ENCODE measurements around the gene TMEM263.

TMEM263 gene

DNA sequence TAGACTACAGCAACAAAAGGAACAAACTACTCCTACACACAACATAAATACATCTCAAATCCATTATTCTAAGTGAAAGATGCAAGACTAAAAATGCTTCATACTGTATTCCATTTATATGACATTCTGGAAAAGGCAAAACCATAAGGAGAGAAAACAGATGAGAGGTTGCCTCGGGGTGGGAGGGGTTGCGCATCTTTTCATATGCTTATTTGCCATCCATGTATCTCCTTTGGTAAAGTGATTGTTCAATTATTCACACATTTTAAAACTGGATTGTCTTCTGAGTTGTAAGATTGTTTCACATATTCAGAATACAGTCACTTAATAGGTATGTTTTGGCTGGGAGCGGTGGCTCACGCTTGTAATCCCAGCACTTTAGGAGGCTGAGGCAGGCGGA, 5.1 kb upstream of the TMEM263 start:
- DNase-seq: no peak

DNA sequence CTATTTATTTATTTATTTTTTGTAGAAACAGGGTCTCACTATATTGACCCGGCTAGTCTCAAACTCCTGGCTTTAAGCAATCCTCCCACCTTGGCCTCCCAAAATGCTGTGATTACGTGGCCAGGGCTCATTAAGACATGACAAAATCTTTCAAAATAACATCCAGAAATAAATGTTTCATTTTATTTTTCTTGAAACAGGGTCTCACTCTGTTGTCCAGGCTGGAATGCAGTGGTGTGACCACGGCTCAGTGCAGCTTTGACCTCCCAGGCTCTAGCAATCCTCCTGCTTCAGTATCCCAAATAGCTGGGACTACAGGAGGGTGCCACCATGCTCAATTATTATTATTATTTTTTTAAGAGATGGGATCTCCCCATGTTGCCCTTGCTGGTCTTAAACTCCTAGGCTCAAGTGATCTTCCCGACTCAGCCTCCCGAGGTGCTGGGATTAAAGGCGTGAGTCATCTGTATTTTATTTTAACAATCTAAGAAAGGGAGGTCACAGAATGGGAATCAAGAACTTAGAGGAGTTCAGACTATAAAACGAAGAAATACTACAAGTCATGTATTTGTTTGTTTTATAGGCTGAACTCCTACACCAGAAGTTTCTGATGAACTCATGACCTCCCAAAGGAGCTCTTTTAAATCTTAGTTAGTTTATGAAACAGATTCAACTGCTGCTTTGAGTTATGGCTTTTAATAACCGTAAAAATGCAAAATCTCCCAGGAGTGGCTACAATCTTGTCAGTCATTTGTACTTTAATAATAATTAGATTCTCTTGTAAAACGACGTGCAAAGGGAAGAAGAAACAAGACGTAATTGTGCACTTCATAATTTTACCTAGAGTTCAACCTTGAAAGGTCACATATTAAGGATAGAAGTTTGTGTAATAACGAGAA, 2.1 kb upstream of the TMEM263 start:
- no peak for DNase-seq

DNA sequence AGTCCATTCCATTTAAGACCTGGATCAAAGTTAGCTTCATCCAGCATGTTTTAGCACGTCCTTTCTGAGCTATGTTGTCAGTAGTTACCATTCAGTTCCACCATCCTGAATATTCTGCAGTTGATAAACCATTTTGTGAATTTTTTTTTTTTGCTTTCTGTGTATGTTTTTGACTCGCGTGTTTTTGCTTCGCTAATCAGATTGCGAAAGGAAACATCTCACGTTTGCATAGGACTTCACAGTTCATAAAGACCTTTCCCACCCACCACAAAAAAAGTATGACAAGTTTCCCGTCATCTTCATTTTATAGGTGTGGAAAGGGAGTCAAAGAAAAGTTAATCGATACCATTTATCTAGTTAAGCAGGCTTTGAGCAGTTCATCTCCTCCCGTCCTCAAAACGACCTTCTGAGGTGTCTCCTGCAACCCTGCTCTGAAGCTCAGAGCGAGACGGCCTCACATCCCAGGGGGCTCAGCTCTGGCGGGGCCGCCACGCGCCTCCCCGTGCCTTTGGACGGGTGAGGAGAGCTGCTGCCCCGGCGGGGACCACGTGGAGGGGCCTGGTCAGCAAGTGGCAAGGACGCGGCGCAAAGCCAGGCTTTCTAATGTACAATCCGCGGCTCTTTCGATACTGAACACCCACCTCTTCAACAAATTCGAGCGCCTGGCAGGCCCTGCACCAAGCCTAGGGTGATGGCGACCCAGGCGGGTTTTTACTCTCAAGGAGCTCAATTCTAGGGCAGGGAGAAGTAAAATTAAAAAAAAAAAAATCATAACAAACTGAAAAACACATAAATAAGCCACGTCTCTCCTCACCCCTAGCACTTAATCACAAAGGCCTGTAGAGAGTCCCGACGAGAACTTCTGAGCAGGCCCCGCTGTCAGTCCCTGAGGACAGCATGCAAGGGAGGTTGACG, 988 bp upstream of the TMEM263 start:
- DNase-seq: peak in 1 of 2 experiments; percentile 59

DNA sequence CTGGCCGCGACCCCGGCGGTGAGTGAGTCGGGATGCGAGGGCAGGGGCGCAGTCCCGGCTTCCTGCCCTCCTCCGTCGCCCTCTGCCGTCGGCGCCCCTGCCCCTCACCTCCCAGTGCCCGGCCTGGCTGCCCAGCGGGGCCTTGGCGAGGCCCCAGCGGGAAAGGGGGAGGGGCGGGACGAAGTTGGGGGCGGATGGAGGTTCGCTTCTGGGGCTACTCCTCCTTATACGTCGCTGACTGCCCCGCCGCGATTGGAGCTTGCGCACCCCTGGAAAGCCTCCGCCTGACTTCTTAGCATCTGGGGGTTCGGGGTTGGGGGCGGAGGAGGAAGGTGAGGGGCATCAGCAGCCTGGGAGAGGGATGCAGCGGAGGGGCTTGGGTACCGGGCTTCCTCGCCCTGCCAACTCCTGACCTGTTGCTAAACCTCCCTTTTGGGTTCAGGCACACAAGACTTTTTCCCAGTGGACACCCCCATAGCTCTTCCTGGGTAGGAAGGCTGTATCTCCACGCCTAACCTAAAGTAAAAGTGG, 406 bp downstream of the TMEM263 start:
- peak in 1 of 2 experiments; percentile 72 for DNase-seq

DNA sequence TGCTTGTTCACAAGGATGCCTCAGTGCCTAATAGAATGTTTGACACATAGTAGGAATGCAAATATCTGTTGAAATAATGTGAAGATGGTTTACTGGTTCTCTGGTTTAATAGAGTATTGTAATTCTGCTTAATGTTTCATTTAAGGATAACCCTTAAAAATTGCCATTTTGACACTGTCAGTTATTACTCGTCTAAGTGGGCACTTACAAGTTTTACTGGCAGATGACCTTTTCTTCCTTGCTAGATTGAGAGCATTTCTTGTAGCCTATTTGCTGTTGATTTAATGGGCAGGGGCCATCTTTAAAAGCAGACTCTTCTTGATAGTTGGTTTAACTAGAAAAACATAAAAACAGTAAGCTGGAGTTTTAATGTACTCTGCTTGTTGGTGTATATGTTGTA, 1.9 kb downstream of the TMEM263 start:
- DNase-seq: no peak

DNA sequence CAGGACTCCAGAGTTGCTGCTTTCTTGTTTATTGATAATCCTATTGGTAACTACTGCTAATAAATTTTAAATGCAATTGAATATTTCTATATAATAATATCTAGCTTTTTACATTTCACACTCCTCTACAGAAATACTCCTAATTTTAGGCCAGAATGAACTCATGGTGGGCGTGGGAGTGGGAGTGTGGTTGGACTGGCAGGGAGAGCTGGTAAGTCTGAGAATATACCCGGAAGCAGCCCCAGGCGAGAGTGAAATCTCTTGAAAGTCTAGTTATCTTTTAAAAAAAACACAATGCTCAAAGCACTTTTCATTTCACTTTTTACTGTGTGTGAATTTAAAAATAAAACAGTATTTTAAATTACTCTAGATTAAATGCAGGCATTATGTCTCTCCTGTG, 4.7 kb downstream of the TMEM263 start:
- DNase-seq: no peak

DNA sequence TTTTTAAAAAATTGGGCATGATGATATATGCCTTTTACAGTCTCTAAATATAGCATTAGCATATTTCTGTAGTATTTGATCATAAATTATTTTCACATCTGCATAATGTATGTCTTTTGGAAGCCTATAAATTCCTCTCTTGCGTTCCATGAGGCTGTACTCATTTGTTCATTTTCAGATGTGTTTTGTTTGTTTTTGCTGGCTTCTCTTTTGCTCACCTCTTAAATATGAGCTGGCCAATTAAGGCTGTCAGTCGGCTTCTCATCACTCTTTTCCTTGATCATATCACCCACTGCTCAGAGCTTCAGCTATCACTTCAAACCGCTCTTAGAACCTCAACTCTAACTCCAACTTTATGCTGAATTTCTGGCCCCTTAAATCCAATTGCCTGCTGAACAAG, 6.6 kb downstream of the TMEM263 start:
- no peak for DNase-seq

DNA sequence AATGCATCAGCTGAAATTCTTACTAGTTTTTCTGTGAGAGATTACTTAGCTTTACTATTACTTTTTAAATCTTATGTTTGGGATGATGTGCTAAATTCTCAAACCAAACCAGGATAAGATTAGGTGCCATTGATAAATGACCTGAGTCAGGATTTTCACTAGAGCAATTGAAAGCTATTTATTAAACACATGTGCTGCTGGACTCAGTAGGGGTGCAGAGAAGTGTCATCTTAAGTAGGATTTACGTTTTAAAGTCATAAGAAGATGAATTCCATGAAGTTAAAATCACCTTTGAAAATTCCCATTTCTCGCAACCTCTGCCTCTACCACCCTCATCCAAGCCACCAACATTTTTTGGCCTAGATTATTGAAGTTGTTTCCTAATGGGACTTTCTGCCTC, 8.8 kb downstream of the TMEM263 start:
- no peak for DNase-seq

DNA sequence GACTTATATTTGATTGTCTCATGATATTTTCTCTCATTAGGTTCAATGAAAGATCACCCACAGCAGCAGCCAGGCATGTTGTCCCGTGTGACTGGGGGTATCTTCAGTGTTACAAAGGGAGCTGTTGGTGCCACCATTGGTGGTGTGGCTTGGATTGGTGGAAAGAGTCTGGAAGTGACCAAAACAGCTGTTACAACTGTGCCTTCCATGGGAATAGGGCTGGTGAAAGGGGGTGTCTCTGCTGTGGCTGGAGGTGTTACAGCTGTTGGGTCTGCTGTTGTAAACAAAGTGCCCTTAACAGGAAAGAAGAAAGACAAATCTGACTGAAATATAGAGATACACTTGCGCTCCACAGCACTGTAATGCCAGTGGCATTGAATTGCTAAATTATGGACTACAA, 15.4 kb downstream of the TMEM263 start:
- DNase-seq: no peak

DNA sequence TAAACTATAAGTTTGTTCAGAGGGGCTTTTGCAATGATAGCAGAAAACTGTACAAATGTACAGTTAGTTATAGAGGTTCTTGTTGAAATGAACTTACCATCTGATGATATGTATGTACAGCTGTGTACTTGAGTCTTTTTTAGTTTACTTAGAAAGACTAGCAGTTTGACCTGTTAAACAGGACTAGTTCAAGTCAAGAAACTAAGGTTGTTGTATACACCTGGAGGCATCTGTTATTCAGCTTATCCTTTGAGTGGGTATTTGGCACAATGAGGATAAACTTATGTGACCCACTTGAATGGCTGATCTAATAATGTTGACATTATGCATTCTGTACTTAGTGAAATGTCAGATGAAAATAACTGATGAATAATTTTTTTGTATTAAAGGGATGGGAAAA, 17.8 kb downstream of the TMEM263 start:
- DNase-seq: no peak

DNA sequence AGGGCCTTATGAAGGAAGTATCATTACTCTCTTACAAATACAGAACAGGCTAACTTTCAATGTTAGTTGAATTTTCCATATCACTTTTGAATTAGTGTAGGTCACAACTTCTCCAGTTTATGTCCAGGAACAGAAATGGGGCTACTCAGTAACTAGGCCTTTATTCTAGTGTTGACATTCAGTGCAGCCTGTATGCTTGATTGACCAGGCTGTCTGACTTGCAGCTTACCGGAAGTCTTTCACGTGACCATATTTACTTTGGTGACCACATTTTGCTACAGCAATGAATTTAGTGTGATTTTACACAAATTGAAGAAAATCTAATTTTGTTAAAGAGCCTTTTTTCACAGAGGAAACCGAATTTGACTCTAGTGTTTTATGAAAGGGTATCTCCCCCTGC, 18.8 kb downstream of the TMEM263 start:
- DNase-seq: no peak

DNA sequence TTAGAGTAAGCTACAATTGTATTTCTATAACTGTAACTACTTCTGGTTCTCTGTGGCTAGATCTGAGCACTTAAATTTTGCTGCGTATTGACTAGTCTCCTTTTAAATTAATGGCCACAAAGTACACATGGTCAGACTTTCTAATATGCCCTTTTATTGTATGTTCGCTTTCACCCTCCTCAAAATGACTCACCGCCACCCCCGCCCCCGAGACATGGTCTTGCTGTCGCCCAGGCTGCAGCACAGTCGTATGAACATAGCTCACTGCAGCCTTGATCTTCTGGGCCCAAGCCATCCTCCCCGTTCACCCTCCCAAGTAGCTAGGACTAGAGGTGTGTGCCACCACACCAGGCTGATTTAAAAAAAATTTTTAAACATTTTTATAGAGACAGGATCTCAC, 19.4 kb downstream of the TMEM263 start:
- DNase-seq: no peak

DNA sequence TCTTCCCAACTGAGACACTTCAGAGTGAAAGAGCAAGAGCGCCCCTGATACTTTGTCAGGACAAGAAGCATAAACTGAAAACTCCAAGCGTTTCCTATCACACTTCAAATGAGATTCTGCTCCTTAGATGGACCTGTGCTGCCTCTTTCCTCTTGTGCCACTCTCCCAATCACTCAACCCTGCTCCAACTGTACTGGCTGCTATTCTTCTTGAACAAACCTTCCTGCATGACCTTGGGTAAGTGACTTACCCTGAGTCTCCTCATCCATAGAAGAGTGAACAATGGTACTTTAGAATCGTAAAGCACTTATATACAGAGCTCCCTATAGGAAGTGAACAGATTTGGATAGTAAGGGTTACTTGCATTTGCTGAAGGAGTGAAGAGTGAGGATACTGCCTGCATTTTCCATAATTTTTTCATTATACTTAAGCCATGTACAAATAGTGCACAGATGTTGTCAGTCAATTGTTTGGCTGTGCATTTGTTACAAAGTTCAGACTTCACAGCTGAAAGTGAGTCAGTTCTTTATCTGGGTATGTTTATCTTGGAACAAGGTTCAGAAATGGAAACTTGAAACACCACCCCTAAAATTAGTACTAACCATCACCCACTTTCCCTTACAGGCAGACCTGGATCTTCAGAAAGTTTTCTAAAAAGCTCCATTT, 20.4 kb downstream of the TMEM263 start:
- no peak for DNase-seq

DNA sequence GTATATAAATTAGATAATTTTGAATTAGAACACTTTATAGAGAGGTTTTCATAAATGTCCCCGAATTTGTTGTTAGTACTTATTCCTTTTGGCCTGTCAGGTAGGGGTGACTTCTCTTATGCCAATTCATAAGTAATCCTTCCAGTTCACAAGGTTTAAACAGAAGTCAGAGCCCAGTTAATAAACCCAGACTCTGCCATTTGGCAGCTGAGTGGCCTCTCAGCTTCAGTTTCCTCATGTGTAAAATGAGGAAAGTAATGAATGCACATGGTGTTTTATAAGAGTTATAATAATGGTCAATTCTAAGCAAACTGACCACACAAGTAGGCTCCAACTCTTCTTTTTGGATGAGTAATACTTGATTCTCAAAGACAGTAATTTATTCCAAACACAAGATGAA, 21.0 kb downstream of the TMEM263 start:
- no peak for DNase-seq

DNA sequence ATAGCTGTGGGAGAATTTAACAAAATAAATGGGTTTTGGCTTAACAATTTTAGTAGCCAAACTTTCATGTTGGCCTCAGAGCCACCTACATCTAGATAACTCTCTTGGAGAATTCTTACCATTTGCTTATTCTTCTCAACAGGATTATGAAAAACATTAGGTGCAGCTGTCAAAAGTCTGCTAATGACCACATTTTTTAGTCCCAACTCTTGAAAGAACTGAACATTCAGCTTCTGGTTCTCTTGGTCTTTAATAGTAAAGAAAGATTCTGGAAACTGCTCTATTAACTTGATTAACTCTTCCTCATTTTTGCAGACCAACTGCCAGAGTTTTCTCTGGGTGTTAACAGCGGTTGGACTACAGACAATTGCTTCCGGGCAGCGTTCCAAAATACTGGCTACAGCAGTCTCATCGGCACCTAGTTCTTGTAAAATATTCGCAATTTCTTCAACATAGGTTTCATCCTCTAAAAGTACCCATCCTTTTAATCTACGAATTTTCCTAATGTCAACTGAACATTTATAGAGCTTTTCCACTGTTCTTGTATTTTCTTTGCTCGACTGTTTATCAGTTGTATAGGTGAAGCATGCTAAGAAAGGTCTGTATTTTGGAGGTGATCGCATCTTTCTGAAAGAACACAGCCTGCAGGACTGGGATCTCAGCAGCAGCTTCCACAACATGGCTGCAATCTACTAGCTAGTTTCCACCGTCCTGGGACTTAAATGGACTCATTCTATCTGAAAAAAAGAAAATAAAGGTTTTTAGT, 22.5 kb downstream of the TMEM263 start:
- DNase-seq: no peak

DNA sequence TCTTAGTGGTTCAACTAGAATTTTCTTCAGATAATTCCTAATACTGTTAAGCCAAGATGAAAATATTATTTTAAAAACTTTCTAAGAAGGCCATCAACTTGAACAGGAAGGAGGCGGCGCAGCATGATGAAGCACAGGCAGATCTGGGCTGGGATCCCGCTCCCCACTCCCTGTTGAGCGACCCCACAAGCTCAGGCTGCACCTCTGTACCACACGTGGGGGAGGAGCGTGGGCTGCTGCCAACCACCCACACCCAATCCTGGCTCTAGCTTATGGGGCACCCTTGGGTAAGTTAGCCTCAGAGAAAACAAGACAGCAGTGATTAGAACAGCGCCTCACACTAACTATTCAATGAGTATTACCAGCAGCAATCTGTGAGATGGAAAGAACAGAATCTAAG, 25.2 kb downstream of the TMEM263 start:
- DNase-seq: no peak

DNA sequence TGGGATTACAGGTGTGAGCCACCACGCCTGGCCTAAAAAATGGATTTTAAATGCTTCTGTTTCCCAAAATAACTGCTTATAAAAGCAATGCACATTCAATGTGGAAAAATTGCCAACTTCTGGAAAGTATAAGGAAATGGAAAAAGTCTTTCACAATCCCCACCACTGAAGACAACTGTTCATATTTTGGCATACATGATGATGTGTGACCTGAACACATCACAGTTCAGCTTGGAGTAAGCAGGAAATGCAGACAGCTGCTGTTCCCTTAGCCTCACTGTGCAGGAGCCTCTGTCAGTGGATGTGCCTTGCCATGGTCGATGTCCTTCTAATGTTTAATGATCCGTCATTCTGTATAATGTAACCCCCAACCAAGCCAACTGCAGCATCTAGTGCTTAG, 26.1 kb downstream of the TMEM263 start:
- DNase-seq: no peak

DNA sequence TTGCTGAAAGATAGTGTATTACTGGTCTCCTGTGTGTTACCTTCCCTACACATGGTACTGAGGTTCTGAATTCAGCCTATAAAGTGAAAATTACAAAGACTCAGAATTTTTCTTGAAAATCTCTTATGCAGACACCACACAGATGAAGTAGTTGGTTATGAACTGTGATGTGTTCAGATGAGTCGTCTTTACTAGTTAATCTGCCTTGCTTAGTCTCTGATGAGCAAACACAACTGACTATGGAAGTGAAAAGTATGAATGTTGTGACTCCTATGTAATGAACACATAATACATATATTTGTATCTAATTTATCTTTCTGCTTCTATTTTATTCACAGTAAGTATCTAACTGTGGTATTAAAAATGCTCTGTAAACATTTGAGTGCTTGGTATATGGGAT, 26.5 kb downstream of the TMEM263 start:
- DNase-seq: no peak

DNA sequence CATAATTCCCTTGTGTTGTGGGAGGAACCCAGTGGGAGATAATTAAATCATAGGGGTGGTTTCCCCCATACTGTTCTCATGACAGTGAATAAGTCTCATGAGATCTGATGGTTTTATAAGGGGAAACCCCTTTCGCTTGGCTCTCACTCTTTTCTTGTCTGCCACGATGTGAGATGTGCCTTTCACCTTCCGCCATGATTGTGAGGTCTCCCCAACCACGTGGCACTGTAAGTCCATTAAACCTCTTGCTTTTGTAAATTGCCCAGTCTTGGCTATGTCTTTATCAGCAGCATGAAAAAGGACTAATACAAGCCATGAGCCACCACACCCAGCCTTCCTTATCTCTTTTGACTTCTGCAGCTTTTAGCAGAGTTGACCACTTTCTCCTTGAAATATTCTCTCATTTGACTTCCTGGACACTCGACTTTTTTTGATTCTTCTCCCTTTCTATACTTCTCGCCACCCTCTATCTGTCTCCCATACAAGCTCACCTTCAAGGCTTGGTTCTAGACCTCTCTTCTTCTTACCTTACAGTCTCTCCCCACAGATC, 29.0 kb downstream of the TMEM263 start:
- DNase-seq: no peak

DNA sequence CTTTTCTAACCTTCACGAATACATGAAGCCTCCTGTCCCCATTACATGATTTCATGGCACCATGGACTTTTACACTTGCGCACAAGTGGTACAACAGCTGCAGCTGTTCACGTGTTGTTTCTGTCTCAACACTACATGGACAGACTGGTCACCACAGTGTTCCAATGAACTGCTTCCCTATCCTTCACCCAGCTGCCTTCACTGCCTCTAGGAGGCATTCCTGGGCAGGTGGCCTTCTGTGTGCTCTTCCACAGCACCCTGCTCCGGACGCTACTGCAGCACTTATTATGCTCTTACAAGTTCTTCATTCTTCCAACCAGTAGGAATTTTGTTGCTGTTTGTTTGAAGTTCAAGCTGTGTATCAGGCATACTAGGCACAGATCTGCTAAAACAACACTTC, 29.8 kb downstream of the TMEM263 start:
- DNase-seq: no peak

DNA sequence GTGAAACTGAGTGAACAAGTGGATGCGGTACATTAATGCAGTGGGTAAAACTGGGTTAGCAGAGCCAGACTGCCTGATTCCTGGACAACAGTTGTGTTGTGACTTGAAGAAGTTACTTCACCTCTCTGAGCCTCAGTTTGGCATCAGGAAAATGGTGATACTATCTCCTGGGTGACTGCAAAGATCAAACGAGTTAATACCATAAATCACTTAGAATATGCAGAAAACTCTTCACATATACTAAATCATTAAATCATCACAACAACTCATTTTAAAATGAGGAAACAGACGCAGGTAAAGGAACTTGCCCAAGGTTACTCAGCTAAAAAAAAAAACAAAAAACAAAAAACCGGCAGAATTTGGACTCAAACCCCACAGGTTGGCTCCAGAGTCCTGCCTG, 30.4 kb downstream of the TMEM263 start:
- DNase-seq: no peak
